Right lung (tissue), 5 donors: Measurements from ENCODE around the gene CYS1. TPM values are rescaled to one million over a fixed set of nuclear protein-coding genes. Genes with fewer than 3 reads are reported as not detected.
"Not testable (repeated sequence)": the region's sequence is repeated elsewhere in the genome, so short reads cannot be mapped to it uniquely, and the experiment has no call there.

Experiments
- DNase-seq, 2 donors: peaks; one replicate each; pipeline ENCODE4 v3.0.0-alpha.2; 2013
- polyA plus RNA-seq, 5 donors: library from polyadenylated mRNA; unstranded; fragments of 120-200 nt; gene quantifications; one replicate each; pipeline versions ENCODE4 v1.2.1 to v1.2.3, GENCODE V29; 2013; ENCODE audit warnings: inconsistent platforms in 1 of 5, low replicate concordance in 1 of 5; ENCODE audit not compliant: insufficient read length in 5 of 5, insufficient read depth in 1 of 5

Gene CYS1
- polyA plus RNA-seq, 5 donors = 11.3 to 18.7 (median 14.4) TPM

DNA sequence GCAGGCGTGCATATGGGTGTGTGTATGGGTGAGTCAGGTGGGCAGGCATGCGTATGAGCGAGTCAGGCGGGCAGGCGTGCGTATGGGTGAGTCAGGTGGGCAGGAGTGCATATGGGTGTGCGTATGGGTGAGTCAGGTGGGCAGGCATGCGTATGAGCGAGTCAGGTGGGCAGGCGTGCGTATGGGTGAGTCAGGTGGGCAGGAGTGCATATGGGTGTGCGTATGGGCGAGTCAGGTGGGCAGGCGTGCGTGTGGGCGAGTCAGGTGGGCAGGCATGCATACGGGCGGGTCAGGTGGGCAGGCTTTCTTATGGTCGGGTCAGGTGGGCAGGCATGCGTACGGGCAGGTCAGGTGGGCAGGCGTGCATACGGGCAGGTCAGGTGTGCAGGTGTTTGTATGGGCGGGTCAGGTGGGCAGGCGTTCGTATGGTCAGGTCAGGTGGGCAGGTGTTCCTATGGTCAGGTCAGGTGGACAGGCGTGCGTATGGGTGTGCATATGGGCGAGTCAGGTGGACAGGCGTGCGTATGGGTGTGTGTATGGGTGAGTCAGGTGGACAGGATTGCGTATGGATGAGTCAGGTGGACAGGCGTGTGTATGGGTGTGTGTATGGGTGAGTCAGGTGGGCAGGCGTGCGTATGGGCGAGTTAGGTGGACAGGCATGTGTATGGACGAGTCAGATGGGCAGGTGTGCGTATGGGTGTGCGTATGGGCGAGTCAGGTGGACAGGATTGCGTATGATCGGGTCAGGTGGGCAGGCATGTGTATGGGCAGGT lies 65.6 kb downstream of the CYS1 start:
- DNase-seq = no peak

DNA sequence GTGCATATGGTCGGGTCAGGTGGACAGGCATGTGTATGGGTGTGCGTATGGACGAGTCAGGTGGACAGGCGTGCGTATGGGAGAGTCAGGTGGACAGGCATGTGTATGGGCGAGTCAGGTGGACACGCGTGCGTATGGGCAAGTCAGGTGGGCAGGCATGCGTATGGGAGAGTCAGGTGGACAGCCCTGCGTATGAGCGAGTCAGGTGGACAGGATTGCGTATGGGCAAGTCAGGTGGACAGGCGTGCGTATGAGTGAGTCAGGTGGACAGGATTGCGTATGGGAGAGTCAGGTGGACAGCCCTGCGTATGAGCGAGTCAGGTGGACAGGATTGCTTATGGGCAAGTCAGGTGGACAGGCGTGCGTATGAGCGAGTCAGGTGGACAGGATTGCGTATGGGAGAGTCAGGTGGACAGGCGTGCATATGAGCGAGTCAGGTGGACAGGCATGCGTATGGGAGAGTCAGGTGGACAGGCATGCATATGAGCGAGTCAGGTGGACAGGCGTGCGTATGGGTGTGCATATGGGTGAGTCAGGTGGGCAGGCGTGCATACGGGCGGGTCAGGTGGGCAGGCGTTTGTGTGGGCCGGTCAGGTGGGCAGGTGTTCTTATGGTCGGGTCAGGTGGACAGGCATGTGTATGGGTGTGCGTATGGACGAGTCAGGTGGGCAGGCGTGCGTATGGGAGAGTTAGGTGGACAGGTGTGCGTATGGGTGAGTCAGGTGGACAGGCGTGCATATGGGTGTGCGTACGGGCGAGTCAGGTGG lies 66.4 kb downstream of the CYS1 start:
- not testable (repeated sequence) for DNase-seq

DNA sequence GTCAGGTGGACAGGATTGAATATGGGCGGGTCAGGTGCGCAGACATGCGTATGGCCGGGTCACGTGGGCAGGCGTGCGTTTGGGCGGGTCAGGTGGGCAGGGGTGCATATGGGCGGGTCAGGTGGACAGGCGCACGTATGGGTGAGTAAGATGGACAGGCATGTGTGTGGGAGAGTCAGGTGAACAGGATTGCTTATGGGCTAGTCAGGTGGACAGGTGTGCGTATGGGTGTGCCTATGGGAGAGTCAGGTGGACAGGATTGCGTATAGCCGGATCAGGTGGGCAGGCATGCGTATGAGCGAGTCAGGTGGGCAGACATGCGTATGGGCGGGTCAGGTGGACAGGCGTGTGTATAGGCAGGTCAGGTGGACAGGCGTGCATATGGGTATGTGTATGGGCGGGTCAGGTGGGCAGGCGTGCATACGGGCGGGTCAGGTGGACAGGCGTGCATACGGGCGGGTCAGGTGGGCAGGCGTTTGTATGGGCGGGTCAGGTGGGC lies 67.2 kb downstream of the CYS1 start:
- DNase-seq = no peak

DNA sequence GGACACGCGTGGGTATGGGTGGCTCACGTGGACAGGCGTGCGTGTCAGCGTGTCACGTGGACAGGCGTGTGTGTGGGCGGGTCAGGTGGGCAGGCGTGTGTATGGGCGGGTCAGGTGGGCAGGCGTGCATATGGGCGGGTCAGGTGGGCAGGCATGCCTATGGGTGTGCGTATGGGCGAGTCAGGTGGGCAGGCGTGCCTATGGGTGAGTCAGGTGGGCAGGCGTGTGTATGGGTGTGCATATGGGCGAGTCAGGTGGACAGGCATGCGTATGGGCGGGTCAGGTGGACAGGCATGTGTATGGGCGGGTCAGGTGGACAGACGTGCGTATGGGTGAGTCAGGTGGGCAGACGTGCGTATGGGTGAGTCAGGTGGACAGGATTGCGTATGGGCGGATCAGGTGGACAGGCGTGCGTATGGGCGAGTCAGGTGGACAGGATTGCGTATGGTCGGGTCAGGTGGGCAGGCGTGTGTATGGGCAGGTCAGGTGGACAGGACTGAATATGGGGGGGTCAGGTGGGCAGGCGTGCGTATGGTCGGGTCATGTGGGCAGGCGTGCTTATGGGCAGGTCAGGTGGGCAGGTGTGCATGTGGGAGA lies 67.7 kb downstream of the CYS1 start:
- DNase-seq = not testable (repeated sequence)

DNA sequence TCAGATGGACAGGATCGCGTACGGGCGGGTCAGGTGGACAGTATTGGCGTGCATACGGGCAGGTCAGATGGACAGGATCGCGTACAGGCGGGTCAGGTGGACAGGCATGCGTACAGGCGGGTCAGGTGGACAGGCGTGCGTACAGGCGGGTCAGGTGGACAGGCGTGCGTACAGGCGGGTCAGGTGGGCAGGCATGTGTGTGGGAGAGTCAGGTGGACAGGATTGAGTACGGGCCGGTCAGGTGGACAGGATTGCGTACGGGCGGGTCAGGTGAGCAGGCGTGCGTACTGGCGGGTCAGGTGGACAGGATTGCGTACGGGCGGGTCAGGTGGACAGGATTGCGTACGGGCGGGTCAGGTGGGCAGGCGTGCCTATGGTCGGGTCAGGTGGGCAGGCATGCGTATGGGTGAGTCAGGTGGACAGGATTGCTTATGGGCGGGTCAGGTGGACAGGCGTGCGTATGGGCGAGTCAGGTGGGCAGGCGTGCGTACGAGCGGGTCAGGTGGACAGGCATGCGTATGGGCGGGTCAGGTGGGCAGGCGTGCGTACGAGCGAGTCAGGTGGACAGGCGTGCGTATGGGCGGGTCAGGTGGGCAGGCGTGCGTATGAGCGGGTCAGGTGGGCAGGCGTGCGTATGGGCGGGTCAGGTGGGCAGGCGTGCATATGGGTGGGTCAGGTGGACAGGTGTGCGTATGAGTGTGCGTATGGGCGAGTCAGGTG lies 68.4 kb downstream of the CYS1 start:
- DNase-seq = not testable (repeated sequence)

DNA sequence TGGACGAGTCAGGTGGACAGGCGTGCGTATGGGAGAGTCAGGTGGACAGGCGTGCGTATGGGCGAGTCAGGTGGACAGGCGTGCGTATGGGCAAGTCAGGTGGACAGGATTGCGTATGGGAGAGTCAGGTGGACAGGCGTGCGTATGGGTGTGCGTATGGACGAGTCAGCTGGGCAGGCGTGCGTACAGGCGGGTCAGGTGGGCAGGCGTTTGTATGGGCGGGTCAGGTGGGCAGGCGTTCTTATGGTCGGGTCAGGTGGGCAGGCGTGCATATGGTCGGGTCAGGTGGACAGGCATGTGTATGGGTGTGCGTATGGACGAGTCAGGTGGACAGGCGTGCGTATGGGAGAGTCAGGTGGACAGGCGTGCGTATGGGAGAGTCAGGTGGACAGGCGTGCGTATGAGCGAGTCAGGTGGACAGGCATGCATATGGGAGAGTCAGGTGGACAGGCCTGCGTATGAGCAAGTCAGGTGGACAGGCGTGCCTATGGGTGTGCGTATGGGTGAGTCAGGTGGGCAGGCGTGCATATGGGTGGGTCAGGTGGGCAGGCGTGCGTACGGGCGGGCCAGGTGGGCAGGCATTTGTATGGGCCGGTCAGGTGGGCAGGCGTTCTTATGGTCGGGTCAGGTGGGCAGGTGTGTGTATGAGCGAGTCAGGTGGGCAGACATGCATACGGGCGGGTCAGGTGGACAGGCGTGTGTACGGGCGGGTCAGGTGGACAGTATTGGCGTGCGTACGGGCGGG lies 69.2 kb downstream of the CYS1 start:
- not testable (repeated sequence) for DNase-seq

DNA sequence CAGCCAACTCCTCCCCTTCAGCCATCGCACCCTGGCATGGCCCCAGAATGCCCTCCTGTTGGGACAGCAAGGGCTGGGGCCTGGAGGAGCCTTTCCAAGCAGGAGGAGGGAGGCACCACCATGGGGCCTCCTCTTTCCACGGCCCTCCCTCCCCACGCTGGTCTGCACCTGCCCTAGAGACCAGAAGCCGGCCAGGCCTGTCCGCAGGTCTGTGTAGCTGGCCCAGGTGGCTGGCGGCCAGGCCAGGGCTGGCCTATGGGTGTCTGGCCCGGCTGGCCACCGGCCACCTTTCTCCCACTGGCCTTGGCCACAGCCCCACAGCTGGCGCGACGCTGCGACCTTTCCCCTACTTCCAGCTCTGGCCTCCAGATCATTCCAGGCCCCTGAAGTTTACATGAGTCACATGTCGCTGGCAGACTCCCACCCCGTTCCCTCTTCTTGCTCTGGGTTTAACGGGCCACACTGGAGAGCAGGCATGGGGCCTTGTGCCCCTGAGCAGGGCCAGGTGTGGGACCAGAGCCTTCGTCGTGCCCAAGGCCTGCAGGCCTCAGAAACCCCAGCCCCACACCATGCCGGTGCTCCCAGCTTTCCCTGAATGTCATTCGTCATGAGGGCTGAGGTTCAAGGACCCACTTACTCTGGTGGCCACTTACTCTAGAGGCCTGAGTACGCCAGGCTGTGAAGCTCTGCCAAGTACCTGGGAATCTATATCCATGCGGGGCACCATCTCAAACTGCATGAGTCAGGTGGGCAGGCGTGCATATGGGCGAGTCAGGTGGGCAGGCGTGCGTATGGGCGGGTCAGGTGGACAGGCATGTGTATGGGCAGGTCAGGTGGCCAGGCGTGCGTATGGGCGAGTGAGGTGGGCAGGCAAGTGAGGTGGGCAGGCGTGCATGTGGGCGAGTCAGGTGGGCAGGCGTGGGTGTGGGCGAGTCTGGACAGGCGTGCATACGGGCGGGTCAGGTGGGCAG lies 70.1 kb downstream of the CYS1 start:
- DNase-seq = no peak

DNA sequence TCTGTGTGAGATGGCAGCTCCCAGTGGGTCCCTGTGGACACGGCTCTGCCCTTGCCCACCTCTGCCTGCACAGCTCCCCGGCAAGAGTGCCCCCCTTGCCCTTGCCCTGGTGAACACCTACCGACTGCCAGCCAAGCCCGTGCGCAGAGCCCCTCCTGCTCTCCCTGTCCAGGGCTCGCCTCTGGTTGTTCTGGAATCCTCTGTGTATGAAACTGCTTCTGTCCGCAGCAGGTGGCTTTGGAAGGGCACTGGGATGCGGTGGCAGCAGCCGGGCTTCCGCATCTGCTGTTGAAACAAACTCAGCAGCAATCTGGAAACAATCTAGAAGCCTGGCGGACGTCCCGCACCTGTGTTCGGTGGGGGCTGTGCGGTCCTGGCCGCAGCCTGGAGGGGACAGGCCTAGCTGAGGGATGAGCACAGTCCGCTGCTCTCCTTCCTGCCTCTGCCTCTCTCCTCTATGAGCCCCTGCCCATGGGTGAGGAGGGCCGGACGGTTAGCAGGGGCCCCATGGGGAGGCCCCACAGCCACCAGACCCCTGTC lies 70.9 kb downstream of the CYS1 start:
- DNase-seq = no peak

DNA sequence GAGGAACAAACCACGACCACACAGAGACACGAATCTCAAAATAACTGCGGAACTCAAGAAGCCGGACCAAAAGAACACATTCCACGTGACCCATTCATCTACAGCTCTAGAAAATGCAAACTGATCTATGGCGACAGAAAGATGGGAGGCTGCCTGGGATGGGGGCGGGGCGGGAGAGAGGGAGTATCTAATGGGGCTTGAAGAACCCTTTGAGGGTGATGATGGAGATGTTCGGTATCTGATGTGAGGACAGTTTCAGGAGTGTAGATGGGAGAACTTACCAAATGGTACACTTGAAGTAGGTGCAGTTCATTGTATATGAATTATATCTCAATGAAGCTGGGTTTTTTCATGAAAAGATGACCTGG lies 71.4 kb downstream of the CYS1 start:
- no peak for DNase-seq

DNA sequence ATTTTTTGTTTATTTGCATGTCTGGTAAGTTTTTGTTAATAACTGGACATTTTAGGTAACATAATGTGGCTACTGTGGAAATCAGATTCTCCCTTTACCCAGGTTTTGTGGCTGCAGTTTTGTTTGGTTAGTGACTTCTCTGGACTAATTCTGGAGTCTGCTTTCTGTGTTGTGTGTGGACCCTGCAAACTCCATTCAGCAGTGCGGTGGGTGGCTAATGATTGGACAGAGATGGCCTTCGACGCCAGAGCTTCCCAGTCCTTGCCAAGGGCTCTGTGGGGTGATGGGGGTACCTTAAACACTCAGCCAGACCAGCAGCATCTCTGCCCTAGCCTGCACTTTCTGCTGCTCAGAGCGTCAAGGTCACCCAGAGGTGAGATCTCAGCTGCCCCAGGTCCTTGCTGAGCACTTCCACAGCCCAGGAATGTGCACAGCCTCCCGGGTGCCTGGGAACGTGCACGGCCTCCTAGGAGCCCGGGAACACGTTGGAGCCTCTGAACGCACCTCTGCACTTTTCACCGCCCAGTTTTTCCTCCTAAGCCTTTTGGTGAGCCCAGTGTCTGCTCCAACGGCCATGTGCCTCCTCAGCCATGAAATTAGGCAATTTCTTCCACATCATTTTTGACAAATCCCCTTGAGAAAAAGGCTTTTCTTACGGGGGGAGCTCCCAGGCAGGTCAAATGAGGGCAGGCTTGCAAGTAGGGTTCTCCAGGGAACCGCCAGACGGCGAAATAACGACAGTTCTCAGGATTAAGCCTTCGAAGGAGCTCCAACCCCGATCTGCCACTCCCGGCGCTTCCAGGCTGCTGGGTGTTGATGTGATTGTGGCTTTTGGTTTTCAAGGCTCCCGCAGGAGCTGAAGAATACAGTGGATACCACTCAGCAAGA lies 72.0 kb downstream of the CYS1 start:
- DNase-seq = no peak

DNA sequence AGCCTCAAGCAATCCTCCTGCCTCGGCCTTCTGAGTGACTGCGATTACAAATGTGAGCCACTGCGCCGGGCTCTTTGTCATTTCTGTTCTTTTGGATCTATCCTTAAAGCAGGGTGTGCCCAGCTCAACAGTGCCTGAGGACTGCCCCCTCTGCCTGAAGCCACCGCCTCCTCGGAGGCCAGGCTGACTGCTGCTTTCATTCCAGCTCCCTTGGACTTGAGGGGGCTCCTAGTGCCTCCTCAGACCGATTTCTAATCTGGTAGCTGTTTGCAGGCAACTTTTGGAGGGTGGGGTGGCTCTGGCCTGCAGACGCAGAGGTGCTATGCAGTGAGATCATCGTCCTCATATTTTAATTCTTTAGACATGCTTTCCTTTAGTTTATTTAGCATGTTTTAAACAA lies 72.8 kb downstream of the CYS1 start:
- no peak for DNase-seq

Other genes starting within 250 kb of the CYS1 start
- 10 to 100 TPM; 19.1 to 35.7 (median 26.7) TPM for gene TAF1B, start 236.9 kb downstream of the CYS1 start, polyA plus RNA-seq
- gene GRHL1, start 128.7 kb downstream of the CYS1 start, polyA plus RNA-seq = 1 to 10 TPM; 4.0 to 8.1 (median 6.9) TPM
- gene KLF11, start 36.9 kb downstream of the CYS1 start, polyA plus RNA-seq = 10 to 100 TPM; 17.5 to 21.2 (median 18.1) TPM
- gene RRM2, start 42.3 kb upstream of the CYS1 start, polyA plus RNA-seq = 10 to 100 TPM; 36.1 to 79.7 (median 56.2) TPM
- 10 to 100 TPM; 48.4 to 95.0 (median 72.2) TPM for gene HPCAL1, start 222.5 kb upstream of the CYS1 start, polyA plus RNA-seq